Mesenchymal stem cell (in vitro differentiated cells and primary cell): ENCODE data around the gene RPSA.

Experiments
- DNase-seq: peaks from one replicate; pipeline ENCODE4 v3.0.0-alpha.2; 2013
- H2AFZ ChIP-seq: one replicate; pipeline ENCODE4 v1.6.1; 2013; ENCODE audit warnings: low read depth, mild to moderate bottlenecking, control low read depth, inconsistent platforms, low read length, moderate library complexity
- H2AK5ac ChIP-seq: 2 replicates; pipeline ENCODE4 v1.6.1; 2013; ENCODE audit warnings: low read length, moderate library complexity, mild to moderate bottlenecking, inconsistent platforms; ENCODE audit not compliant: severe bottlenecking
- H2BK120ac ChIP-seq: one replicate; pipeline ENCODE4 v1.6.1; 2013; ENCODE audit warnings: low read depth, mild to moderate bottlenecking, inconsistent platforms, low read length, moderate library complexity
- H2BK12ac ChIP-seq, 2 experiments: one replicate each; pipeline ENCODE4 v1.6.1; 2013; ENCODE audit warnings: inconsistent platforms in 2 of 2, low read length in 2 of 2, mild to moderate bottlenecking in 2 of 2, moderate library complexity in 2 of 2, control low read depth in 1 of 2
- H2BK15ac ChIP-seq: one replicate; pipeline ENCODE4 v1.6.1; 2013; ENCODE audit warnings: mild to moderate bottlenecking, low read depth, inconsistent platforms; ENCODE audit not compliant: poor library complexity, severe bottlenecking
- H2BK5ac ChIP-seq: 2 replicates; pipeline ENCODE4 v1.6.1; 2013; ENCODE audit warnings: low read depth, mild to moderate bottlenecking, low read length, control low read depth, inconsistent platforms; ENCODE audit not compliant: poor library complexity, severe bottlenecking
- H3K14ac ChIP-seq, 2 experiments: one replicate each; pipeline ENCODE4 v1.6.1; 2013; ENCODE audit warnings: inconsistent platforms in 2 of 2, low read length in 2 of 2, control low read depth in 1 of 2, mild to moderate bottlenecking in 1 of 2, moderate library complexity in 1 of 2
- H3K18ac ChIP-seq, 2 experiments: one replicate each; pipeline ENCODE4 v1.6.1; 2013; ENCODE audit warnings: inconsistent platforms in 2 of 2, low read length in 2 of 2, control low read depth in 1 of 2, low read depth in 1 of 2, mild to moderate bottlenecking in 1 of 2
- H3K23ac ChIP-seq, 2 experiments: one replicate each; pipeline ENCODE4 v1.6.1; 2013; ENCODE audit warnings: inconsistent platforms in 2 of 2, low read length in 2 of 2, mild to moderate bottlenecking in 2 of 2, moderate library complexity in 2 of 2, control low read depth in 1 of 2
- H3K27ac ChIP-seq: 2 replicates; pipeline ENCODE4 v1.5.1; 2013; ENCODE audit warnings: mild to moderate bottlenecking, moderate library complexity, low read length, control low read depth, inconsistent platforms; ENCODE audit not compliant: poor library complexity, severe bottlenecking
- H3K27me3 ChIP-seq, 2 experiments: 2 replicates each; pipeline versions ENCODE4 v1.6.1 to v1.7.0; 2013; ENCODE audit warnings: low read length in 2 of 2, mild to moderate bottlenecking in 2 of 2, moderate library complexity in 2 of 2, control low read depth in 1 of 2, inconsistent platforms in 1 of 2; ENCODE audit not compliant: control insufficient read depth in 1 of 2, insufficient read depth in 1 of 2
- H3K36me3 ChIP-seq, 2 experiments: 2 replicates each; pipeline versions ENCODE4 v1.6.1 to v1.7.0; 2013; ENCODE audit warnings: low read length in 2 of 2, control low read depth in 1 of 2, inconsistent platforms in 1 of 2, low read depth in 1 of 2, mild to moderate bottlenecking in 1 of 2; ENCODE audit not compliant: insufficient read depth in 2 of 2, control insufficient read depth in 1 of 2
- H3K4ac ChIP-seq, 2 experiments: one replicate each; pipeline ENCODE4 v1.6.1; 2013; ENCODE audit warnings: inconsistent platforms in 2 of 2, low read length in 2 of 2, mild to moderate bottlenecking in 2 of 2, moderate library complexity in 2 of 2, control low read depth in 1 of 2, low read depth in 1 of 2
- H3K4me1 ChIP-seq: 2 replicates; pipeline ENCODE4 v1.6.1; 2013; ENCODE audit warnings: low read depth, low read length, control low read depth; ENCODE audit not compliant: control insufficient read depth, insufficient read depth
- H3K4me2 ChIP-seq: 2 replicates; pipeline ENCODE4 v1.6.1; 2013; ENCODE audit warnings: low read length, mild to moderate bottlenecking, inconsistent platforms; ENCODE audit not compliant: poor library complexity, severe bottlenecking
- H3K4me3 ChIP-seq, 2 experiments: 2 replicates each; pipeline versions ENCODE4 v1.5.1 to v1.7.0; 2013; ENCODE audit warnings: low read length in 2 of 2, mild to moderate bottlenecking in 2 of 2, control low read depth in 1 of 2, low read depth in 1 of 2; ENCODE audit not compliant: insufficient read depth in 1 of 2
- H3K79me1 ChIP-seq: replicated peaks from 2 replicates; pipeline ENCODE4 v1.6.1; 2013; ENCODE audit warnings: mild to moderate bottlenecking, control low read depth, low read length, inconsistent platforms; ENCODE audit not compliant: poor library complexity, severe bottlenecking
- H3K9ac ChIP-seq: 2 replicates; pipeline ENCODE4 v1.7.0; 2013; ENCODE audit warnings: mild to moderate bottlenecking, low read length, moderate library complexity
- H3K9me3 ChIP-seq: 2 replicates; pipeline ENCODE4 v1.7.0; 2013; ENCODE audit warnings: mild to moderate bottlenecking, low read length; ENCODE audit not compliant: control insufficient read depth
- H4K8ac ChIP-seq: one replicate; pipeline ENCODE4 v1.6.1; 2013; ENCODE audit warnings: inconsistent platforms, mild to moderate bottlenecking, low read length, moderate library complexity
- H4K91ac ChIP-seq: one replicate; pipeline ENCODE4 v1.6.1; 2013; ENCODE audit warnings: mild to moderate bottlenecking, low read length, inconsistent platforms
- WGBS: methylation state at CpG from one replicate; pipeline ENCODE4 v1.1.7; 2013; ENCODE audit warnings: mixed read lengths; 5-methylcytosine and 5-hydroxymethylcytosine counted together

Gene RPSA

GRCh38 chr3:39407773-39408492 is 1.4 kb downstream of the RPSA start:
- Histone ChIP-seq H2AFZ (no peak overlapping the region), H3K4me3 (peak overlapping the region in 1 of 2 experiments; percentile 96), H2BK5ac (peak overlapping the region; percentile 5), H4K91ac (no peak overlapping the region), H2BK15ac (no peak overlapping the region), H3K4ac (peak overlapping the region in 1 of 2 experiments; percentile 51), H3K9me3 (no peaks in the 10 kb centered on the region), H3K18ac (no peak overlapping the region), H3K36me3 (peaks cover 33 to 53% of the 10 kb centered on the region in 2 experiments), H3K79me1 (peaks cover 15% of the 10 kb centered on the region), H3K27ac (peak overlapping the region; percentile 34), H3K27me3 (no peaks in the 10 kb centered on the region), H3K14ac (no peak overlapping the region), H2BK12ac (no peak overlapping the region), H3K4me2 (peak overlapping the region; percentile 79), H3K4me1 (peaks cover 13% of the 10 kb centered on the region), H4K8ac (no peak overlapping the region), H3K9ac (peak overlapping the region; percentile 99), H3K23ac (no peak overlapping the region), H2AK5ac (no peak overlapping the region), H2BK120ac (no peak overlapping the region)
- 76% methylated on average over 4 of the region's 6 CpGs for WGBS
- peak; percentile 21 for DNase-seq

- Histone ChIP-seq H2AFZ (no peak overlapping the region), H2BK5ac (no peak overlapping the region), H4K8ac (no peak overlapping the region), H3K4me2 (peak overlapping the region; percentile 79), H3K79me1 (peaks cover 15% of the 10 kb centered on the region), H3K23ac (no peak overlapping the region), H3K4me3 (peak overlapping the region in 1 of 2 experiments; percentile 96), H3K9me3 (no peaks in the 10 kb centered on the region), H3K9ac (peak overlapping the region; percentile 99), H2AK5ac (no peak overlapping the region), H3K27me3 (no peaks in the 10 kb centered on the region), H2BK15ac (no peak overlapping the region), H2BK120ac (no peak overlapping the region), H3K4ac (peak overlapping the region in 1 of 2 experiments; percentile 51), H3K14ac (no peak overlapping the region), H3K4me1 (peaks cover 13% of the 10 kb centered on the region), H3K18ac (no peak overlapping the region), H3K36me3 (peaks cover 41 to 61% of the 10 kb centered on the region in 2 experiments), H4K91ac (no peak overlapping the region), H2BK12ac (no peak overlapping the region), H3K27ac (no peak overlapping the region)
- DNase-seq = no peak
- 83% methylated on average over 20 of the region's 21 CpGs for WGBS
These were observed 2.2 kb downstream of the RPSA start for GRCh38 chr3:39408493-39409372.

- H3K9me3 ChIP-seq = no peaks in the 10 kb centered on the region
- H4K8ac ChIP-seq = no peak overlapping the region
- H3K18ac ChIP-seq = no peak overlapping the region
- no peak overlapping the region for H2AFZ ChIP-seq
- no peak overlapping the region for H3K14ac ChIP-seq
- no peak overlapping the region for H4K91ac ChIP-seq
- no peak overlapping the region for H2BK5ac ChIP-seq
- no peak overlapping the region for H2BK120ac ChIP-seq
- no peak overlapping the region for H2BK15ac ChIP-seq
- no peak for DNase-seq
- H3K27ac ChIP-seq = peak overlapping the region; percentile 37
- H3K79me1 ChIP-seq = peaks cover 15% of the 10 kb centered on the region
- H3K4me1 ChIP-seq = peaks cover 13% of the 10 kb centered on the region
- peak overlapping the region; percentile 68 for H3K9ac ChIP-seq
- peak overlapping the region in 1 of 2 experiments; percentile 15 for H3K4me3 ChIP-seq
- WGBS = 94% methylated on average over 7 of the region's 7 CpGs
- no peaks in the 10 kb centered on the region for H3K27me3 ChIP-seq
- no peak overlapping the region for H3K4ac ChIP-seq
- H3K23ac ChIP-seq = no peak overlapping the region
- no peak overlapping the region for H2AK5ac ChIP-seq
- H2BK12ac ChIP-seq = no peak overlapping the region
- H3K4me2 ChIP-seq = peak overlapping the region; percentile 49
- H3K36me3 ChIP-seq = peaks cover 50 to 70% of the 10 kb centered on the region in 2 experiments
These were observed 3.1 kb downstream of the RPSA start for GRCh38 chr3:39409514-39410136.

GRCh38 chr3:39410893-39411292 is 4.4 kb downstream of the RPSA start:
- Histone ChIP-seq H3K4ac (no peak overlapping the region), H4K8ac (no peak overlapping the region), H2BK15ac (no peak overlapping the region), H2BK120ac (no peak overlapping the region), H3K4me2 (no peak overlapping the region), H3K36me3 (peaks cover 52 to 74% of the 10 kb centered on the region in 2 experiments), H2AK5ac (no peak overlapping the region), H3K27me3 (no peaks in the 10 kb centered on the region), H3K4me3 (no peak overlapping the region), H3K18ac (no peak overlapping the region), H4K91ac (no peak overlapping the region), H2AFZ (no peak overlapping the region), H3K4me1 (peaks cover 11% of the 10 kb centered on the region), H3K9ac (no peak overlapping the region), H3K23ac (no peak overlapping the region), H3K79me1 (peaks cover 11% of the 10 kb centered on the region), H3K14ac (no peak overlapping the region), H2BK5ac (no peak overlapping the region), H2BK12ac (no peak overlapping the region), H3K9me3 (no peaks in the 10 kb centered on the region), H3K27ac (no peak overlapping the region)
- over 99% methylated on average over 6 of the region's 7 CpGs for WGBS
- no peak for DNase-seq
